GM19324 (cell line): ENCODE data around the gene DLG2.
"Not testable (repeated sequence)": the region's sequence is repeated elsewhere in the genome, so short reads cannot be mapped to it uniquely, and the experiment has no call there.

Experiments used
- ATAC-seq: cut with Tn5 transposase; IDR thresholded peaks from one replicate; pipeline ENCODE4 v1.9.1; 2021; ENCODE audit warnings: mild to moderate bottlenecking, moderate library complexity; ENCODE audit not compliant: unreplicated experiment, low FRiP score

DLG2 gene

GRCh38 chr11:85647078-85647477, 19.9 kb upstream of the DLG2 start:
- no peak for ATAC-seq

GRCh38 chr11:85643191-85643614, 16.1 kb upstream of the DLG2 start:
- ATAC-seq = no peak

- ATAC-seq = no peak
Measured at GRCh38 chr11:85634747-85635146, 7.6 kb upstream of the DLG2 start.

GRCh38 chr11:85628771-85629341, 1.7 kb upstream of the DLG2 start:
- peak; percentile 8 for ATAC-seq

GRCh38 chr11:85627998-85628770, 1.0 kb upstream of the DLG2 start, which contains the start of gene TMEM126B:
Gene TMEM126B (plus strand): TSS chr11:85628593. CDS start chr11:85628608, 15 bp downstream.
- peak; percentile 100 for ATAC-seq

GRCh38 chr11:85626496-85626895, 648 bp downstream of the DLG2 start:
- ATAC-seq = no peak

GRCh38 chr11:85620256-85620655, 6.9 kb downstream of the DLG2 start:
- ATAC-seq = no peak

GRCh38 chr11:85619499-85619898, 7.6 kb downstream of the DLG2 start:
- ATAC-seq = no peak

GRCh38 chr11:85611643-85612042, 15.5 kb downstream of the DLG2 start:
- ATAC-seq = not testable (repeated sequence)

- not testable (repeated sequence) for ATAC-seq
Measured at GRCh38 chr11:85609286-85609685, 17.9 kb downstream of the DLG2 start.

GRCh38 chr11:85608621-85609020, 18.5 kb downstream of the DLG2 start:
- not testable (repeated sequence) for ATAC-seq

- ATAC-seq = not testable (repeated sequence)
Measured at GRCh38 chr11:85606237-85606636, 20.9 kb downstream of the DLG2 start.

GRCh38 chr11:85603220-85603619, 23.9 kb downstream of the DLG2 start:
- no peak for ATAC-seq

- ATAC-seq = no peak
Measured at GRCh38 chr11:85602526-85603213, 24.5 kb downstream of the DLG2 start.

- ATAC-seq = no peak
Measured at GRCh38 chr11:85599083-85599482, 28.1 kb downstream of the DLG2 start.

- no peak for ATAC-seq
Measured at GRCh38 chr11:85596886-85597285, 30.3 kb downstream of the DLG2 start.

- ATAC-seq = no peak
Measured at GRCh38 chr11:85595285-85595884, 31.8 kb downstream of the DLG2 start.

- ATAC-seq = no peak
Measured at GRCh38 chr11:85590848-85591483, 36.2 kb downstream of the DLG2 start.

- no peak for ATAC-seq
Measured at GRCh38 chr11:85589373-85589772, 37.8 kb downstream of the DLG2 start.

- no peak for ATAC-seq
Measured at GRCh38 chr11:85582111-85582510, 45.0 kb downstream of the DLG2 start.

GRCh38 chr11:85575388-85575787, 51.8 kb downstream of the DLG2 start:
- ATAC-seq = no peak
